GM12874 (cell line): ENCODE results near the gene SLC12A3.

Source experiments
- TF ChIP-seq, protein P1 (sequence below): IDR thresholded peaks from 2 replicates; pipeline ENCODE4 v1.5.1; 2011; ENCODE audit warnings: low read depth, mild to moderate bottlenecking, control low read depth, low read length, moderate library complexity; ENCODE audit not compliant: insufficient read depth

The SLC12A3 gene

DNA sequence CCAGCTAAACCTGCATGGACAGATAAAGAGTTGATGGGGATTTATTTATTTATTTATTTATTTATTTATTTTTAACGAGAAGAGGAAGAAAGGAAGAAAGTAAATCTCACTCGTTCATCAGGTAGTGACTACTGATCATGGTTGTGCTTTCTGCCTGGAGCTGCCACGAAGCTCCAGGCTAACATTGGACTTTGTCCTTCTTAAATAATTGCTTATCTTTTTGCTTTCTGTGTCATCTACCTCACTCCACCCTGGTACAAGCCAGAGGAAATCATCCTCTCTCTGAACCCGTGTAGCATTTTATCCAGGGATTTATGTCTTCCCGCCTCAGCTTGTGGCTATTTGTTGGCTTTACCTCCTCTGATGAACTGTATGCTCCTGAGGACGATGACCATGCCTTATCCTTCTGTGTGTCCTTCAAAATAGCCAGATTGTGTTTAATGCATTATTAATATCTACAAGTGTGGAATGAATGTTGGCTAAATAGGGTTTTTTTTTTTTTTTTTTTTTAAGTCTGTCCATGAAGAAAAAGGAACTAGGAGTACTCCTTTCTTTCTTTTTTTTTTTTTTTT, 8.0 kb upstream of the SLC12A3 start:
- TF ChIP-seq, protein P1, sequence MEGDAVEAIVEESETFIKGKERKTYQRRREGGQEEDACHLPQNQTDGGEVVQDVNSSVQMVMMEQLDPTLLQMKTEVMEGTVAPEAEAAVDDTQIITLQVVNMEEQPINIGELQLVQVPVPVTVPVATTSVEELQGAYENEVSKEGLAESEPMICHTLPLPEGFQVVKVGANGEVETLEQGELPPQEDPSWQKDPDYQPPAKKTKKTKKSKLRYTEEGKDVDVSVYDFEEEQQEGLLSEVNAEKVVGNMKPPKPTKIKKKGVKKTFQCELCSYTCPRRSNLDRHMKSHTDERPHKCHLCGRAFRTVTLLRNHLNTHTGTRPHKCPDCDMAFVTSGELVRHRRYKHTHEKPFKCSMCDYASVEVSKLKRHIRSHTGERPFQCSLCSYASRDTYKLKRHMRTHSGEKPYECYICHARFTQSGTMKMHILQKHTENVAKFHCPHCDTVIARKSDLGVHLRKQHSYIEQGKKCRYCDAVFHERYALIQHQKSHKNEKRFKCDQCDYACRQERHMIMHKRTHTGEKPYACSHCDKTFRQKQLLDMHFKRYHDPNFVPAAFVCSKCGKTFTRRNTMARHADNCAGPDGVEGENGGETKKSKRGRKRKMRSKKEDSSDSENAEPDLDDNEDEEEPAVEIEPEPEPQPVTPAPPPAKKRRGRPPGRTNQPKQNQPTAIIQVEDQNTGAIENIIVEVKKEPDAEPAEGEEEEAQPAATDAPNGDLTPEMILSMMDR = no peak

DNA sequence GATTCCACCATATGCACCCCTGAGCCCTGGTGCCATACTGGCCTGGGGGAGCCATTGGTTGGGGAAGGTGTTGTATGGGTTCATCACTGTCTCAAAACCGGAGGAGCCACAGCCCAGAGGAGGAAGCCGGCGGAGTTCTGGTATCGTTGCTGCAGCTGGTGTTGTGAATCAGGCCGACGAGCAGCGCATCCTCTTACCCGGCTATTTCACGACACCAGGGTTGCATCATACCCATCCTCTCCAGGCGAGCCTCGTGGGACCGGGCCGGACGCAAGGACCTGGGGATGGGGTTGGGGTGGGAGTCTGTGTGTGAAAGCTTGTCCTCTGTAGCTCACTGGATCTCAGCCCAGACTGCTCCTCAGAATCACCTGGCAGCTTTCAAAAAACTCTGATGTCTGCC, 6.6 kb upstream of the SLC12A3 start:
- TF ChIP-seq, protein P1 = no peak

DNA sequence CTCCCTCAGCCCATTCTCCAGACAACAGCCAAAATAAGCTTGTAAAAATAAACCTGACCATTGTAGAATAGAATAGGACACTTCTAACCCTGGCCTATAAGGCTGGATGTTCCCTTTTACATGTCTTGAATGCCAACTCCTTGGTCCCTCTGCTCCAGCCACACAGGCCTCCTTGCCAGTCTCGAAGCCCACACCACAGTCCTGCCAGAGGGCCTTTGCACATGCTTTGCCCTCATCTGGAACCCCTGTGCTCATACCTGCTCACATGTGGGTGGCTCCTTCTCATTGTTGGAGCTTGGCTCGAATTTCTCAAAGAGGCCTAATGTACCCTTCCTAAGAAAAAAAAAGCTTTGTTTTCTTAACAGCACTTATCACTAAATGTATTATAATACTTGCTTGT, 5.4 kb upstream of the SLC12A3 start:
- TF ChIP-seq, protein P1 = no peak

DNA sequence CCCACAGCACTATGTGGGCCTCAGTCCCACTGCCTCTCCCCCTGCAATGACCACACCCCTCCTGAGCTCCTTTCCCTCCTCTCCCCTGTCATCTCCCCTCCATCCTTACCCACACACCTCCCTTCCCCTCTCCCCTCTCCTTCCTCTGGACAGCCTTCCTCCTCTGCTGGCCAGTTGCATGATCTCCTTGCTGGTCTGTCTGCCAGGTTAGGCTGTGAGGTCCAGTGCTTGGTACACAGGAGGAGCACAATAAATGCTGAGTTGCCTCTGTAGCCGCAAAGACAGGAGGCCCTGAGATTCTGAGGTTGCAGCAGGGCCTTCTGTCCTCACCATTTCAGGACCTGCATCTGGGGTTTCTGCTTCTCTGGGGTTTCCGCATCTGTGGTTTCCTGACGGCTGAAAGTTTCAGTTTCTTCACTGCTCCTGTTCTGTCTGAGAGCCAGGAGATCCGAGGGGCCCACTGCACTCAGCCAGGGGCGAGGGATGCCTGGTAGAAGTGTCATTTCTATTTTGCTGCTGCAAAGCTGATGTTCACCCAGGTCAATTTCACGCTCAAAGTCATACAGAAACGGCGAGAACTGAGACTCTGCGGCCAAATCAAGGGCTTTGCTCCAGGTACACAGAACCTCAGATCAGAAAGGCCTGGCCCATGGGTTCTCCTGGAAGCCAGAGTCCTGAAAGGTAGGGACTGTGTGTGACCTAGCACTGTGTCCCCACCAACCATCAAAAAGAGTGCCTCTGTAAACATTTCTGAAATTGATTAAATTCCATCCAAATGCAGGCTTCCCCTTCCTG, 4.6 kb upstream of the SLC12A3 start:
- TF ChIP-seq, protein P1 = no peak

DNA sequence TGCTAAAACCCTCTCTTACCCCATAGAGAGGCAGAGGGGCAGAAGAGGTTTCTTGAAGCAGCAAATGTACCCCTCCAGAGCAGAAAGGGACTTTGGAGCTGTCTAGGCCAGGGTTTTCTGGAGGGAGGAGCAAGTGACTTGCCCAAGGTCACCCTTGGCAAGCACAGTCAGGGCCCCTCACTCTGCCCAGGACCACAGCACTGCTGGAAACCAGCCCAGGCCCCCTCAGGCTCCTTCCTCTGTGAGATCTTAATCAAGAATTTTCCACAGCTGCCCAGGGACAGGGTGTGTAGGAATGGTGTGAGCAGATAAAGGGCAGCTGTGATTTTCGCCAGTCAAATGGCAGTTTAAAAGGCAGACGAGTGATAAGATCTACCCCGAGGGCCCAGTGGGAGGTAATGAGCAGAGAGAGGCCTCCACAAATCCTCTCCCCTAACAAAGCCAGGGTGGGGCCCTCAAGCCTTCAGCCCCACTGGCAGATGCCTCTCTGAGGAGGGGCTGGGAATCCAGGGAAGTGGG, 3.9 kb upstream of the SLC12A3 start:
- TF ChIP-seq, protein P1 = no peak

DNA sequence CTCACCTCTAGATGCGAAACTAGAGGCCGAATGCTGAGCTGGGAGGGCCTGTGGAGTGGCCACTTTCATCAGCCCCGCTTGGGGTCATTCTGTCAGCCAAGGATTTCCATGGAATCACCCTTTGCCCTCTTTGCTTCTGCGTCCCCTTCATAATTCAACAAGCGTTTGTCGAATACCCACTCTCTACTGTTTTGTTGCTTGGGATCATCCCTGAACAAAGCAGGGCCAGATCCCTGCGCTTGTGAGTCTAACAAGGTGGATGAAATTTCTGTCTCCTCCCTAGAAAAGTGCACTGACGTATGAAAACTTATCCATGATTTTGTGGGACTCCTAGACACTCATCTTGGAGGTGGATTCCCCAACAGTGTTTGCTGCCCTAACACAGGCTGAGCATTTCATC, 3.3 kb upstream of the SLC12A3 start:
- TF ChIP-seq, protein P1 = no peak

DNA sequence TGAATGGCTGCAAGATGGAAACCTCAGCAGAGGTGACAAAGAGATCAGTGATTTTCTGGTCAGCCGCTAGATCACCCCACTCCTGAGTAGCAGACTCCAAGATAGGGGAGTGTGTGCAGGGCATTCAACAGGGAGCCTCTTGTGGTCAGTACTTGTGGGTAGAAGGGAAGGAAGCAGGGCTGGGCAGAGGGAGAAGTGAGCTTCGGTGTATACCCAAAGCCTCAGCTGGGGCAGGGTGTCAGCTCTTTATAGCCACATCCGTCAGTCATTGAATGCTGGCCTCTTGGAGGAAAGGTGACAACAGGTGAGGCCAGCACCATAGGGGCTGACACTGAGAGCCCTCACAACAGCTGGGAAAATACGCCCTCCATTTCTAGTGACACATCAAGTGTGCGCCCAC, 2.2 kb upstream of the SLC12A3 start:
- TF ChIP-seq, protein P1 = no peak
